ENCODE measurements around the gene PXT1.
A peak's percentile ranks its signal among the peaks of the same experiment; 100 is the strongest.

The PXT1 gene

DNA sequence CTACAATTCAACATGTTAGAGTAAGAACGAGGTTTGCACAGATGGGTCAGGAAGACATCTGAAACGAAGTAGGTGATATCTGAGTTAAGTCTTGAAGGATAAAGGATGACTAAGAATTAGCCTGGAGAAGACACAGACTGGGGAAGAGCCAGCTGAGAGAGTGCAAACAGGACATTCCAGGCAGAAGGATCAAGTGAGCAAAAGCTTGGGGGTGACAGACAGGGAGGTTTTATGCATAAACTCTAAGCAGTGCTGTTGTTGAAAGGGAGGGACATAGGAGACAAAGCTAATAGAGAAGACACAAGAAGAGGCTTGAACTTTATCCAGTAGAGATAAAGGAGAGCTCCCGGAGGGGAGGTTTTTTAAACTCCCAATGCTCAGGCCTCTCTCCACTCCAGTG is 40.2 kb downstream of the PXT1 start:
- H3K27ac ChIP-seq: no peak overlapping the region
- H3K4me3 ChIP-seq: no peak overlapping the region

DNA sequence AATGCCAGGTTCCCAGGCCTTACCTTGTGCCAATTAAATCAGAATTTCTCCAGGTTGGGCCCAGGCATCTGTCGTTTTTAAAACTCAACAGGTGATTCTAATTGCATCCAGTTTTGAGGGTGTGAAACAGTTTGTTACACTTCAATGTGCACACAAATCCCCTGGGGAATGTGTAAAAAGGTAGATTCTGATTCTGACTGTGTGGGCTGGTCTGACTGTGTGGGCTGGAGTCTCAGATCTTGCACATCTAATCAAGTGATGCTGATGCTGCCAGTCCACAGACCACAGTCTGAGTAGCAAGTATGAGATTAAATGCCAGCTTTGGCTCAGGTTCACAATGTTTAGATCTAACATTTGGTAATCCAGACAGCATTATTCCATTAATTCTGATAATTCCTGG is 42.7 kb downstream of the PXT1 start:
- H3K4me3 ChIP-seq: no peak overlapping the region

GRCh38 chr6:36392621-36393020 is 50.0 kb downstream of the PXT1 start:
- H3K4me3 ChIP-seq: no peak overlapping the region

More for the DNA sequence above, 42.7 kb downstream of the PXT1 start:
- H3K27ac ChIP-seq: no peak overlapping the region

DNA sequence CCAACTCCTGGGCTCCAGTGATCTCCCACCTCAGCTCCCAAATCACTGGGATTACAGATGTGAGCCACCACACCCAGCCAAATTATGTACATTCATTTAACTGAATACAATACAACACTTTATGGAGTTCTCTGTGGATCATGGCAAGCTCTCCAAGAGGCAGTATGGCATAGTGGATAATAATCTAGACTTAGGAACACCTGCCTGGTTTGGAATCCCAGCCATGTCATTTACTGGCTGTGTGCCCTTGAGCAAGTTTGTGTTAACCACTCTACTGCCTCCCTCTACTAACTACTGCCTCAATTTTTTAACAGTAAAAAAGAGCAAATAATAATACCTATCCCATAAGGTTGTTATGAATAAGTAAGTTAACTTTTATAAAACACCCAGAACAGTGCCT is 53.3 kb downstream of the PXT1 start:
- H3K4me3 ChIP-seq: no peak overlapping the region

More at GRCh38 chr6:36392621-36393020, 50.0 kb downstream of the PXT1 start:
- H3K27ac ChIP-seq: no peak overlapping the region

DNA sequence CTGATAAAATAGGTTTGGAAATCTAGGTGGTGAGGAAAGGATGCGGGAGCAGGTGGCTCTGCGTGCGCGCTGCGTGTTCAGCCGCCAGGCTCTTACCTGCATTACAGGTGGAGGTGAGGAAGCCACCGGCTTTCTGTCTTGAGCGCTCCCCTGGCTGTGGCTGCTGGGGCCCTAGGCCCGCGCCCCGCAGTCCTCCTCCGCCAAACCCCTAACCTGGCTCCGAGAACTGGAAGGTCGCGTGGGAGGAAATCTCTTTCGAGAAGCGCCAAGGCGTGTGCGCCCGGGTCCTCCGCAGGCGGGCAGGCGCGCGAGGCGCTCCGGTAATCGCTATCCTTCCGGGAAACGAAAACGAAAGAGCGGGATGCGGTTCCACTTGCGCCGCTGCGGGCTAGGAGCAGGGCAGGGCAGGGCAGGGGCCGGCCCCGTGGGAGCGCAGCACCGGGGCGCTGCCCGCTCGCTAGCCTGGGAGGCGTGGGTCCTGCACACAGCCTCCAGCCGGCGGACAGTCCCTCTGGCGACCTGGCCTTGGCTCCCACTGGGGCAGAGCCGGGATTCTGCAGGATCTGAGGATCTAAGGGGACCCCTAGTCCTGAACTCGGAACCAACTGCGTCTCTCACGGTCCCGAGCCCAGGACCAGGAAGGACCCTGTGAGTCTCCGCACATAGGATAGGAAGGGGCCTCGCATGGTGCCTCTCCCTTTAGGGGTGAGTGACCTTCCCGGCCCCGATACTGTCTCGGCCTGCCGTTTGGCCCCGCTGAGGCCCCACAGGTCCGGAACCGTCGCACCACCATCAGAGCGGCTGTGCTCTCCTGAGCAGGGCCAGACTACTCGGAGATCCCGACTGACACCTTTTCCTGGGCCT is 55.0 kb downstream of the PXT1 start, which contains the start of gene ETV7:
ETV7 (minus strand) TSS at position 230 of the 864 bp plus-strand sequence; CDS start at position 102, 128 bp downstream.
- peak within 1 kb of the TSS in 20 of 21 experiments; percentile 0 to 86 (median 75) for H3K27ac ChIP-seq
- peak within 1 kb of the TSS; percentile 38 to 63 (median 59) for H3K4me3 ChIP-seq

More for the DNA sequence above, 53.3 kb downstream of the PXT1 start:
- H3K27ac ChIP-seq: no peak overlapping the region

DNA sequence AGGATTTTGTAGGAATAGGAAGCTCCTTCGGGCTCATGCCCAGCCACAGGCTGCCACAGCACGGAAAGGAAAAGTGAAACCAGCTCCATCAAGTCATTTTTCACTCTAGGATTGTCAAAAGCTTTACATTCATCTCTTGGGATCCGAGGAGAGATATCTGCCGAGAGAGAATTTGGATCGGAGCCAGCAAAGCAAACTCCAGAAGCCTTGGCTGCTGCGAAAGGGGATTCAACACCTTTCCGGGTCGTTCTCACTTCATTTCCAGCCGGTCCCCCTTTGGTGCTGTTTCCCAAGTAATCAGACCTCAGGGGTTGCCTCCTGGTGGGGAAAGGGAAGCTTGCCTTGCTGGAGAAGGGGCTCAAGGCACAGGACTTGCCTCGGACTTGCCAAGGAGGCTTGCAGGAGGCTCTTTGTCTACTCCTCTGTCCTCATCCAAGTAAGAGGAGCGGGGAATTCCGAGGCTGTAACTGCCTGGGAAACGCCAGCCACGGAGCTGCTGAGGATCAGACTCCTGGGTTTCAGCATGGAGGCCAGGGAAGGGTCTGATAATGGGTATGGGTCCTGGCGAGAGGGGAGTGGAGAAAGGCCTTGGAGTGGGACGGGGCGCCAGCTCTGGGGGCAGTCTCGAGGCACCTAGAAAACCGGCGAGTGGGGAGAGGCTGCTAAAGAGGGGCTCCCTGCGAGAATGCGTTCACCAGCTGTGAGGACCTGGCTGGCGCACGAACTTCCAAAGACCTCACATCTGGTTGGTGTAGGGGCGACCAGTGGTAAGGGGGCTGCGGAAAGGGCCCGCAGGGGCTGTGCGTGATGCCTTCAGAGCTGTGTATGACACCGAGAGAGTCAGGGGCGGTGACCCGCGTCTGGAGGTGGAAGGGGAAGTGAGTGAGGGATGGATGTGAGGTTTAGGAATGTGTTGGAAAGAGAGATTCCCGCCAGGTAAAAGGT is 55.9 kb downstream of the PXT1 start:
- Histone ChIP-seq H3K4me3 (peak overlapping the region; percentile 38 to 63 (median 59)), H3K27ac (peak overlapping the region in 20 of 21 experiments; percentile 0 to 86 (median 75))

- Histone ChIP-seq H3K27ac (peak overlapping the region in 1 of 21 experiments; percentile 39), H3K4me3 (no peak overlapping the region)
Observed at GRCh38 chr6:36384095-36384494, 58.6 kb downstream of the PXT1 start.

DNA sequence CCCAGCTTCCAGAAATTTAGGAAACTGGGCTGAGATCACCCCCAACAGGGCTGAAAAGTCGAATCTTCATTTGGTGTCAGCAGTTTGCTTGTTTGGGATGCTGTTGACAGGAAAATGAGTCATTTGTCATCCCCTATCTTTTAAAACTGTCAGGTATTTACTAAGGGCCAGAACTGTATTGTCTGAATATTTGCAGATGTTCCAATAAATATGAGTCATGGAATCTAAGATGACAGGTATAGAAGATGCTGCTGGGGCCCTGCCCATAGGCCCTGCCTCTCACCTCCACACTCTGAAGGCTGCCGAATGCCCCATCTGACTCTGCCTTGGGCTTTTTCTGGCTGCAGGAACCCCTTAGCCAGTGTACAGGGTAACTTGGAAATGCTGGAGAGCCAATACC is 59.0 kb downstream of the PXT1 start:
- H3K4me3 ChIP-seq: no peak overlapping the region
- peak overlapping the region in 2 of 21 experiments; percentile 18 to 39 for H3K27ac ChIP-seq

DNA sequence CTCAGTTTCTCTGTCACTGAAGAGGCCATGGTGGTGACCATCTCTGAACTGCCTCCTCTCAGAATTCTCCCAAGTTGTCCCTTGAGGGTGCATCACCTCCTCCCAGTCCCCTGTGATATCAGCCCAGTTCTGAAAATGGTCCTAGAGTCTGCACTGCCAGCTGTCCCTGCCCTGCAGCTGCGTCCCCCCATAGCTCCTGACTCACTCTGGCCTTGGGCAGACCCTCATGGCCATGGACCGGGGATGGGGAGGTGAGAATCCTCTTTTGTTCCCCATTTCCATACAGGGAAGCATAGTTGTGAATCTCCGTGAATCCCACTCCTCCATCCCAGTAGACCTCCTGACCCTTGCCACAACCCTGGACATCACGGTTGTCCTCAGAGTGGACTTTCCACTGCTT is 59.7 kb downstream of the PXT1 start:
- Histone ChIP-seq H3K4me3 (no peak overlapping the region), H3K27ac (peak overlapping the region in 1 of 21 experiments; percentile 18)

- no peak overlapping the region for H3K4me3 ChIP-seq
- no peak overlapping the region for H3K27ac ChIP-seq
Observed at GRCh38 chr6:36381502-36382389, 60.9 kb downstream of the PXT1 start.

- Histone ChIP-seq H3K27ac (no peak overlapping the region), H3K4me3 (no peak overlapping the region)
Observed at GRCh38 chr6:36380166-36380565, 62.5 kb downstream of the PXT1 start.

- H3K27ac ChIP-seq: peak overlapping the region in 1 of 21 experiments; percentile 10
- no peak overlapping the region for H3K4me3 ChIP-seq
Observed at GRCh38 chr6:36378936-36379335, 63.7 kb downstream of the PXT1 start.

- Histone ChIP-seq H3K4me3 (no peak overlapping the region), H3K27ac (peak overlapping the region in 1 of 21 experiments; percentile 10)
Observed at GRCh38 chr6:36378243-36378920, 64.3 kb downstream of the PXT1 start.

GRCh38 chr6:36377594-36377993 is 65.1 kb downstream of the PXT1 start:
- no peak overlapping the region for H3K4me3 ChIP-seq
- H3K27ac ChIP-seq: peak overlapping the region in 3 of 21 experiments; percentile 21 to 27 (median 26)

GRCh38 chr6:36376742-36377141 is 65.9 kb downstream of the PXT1 start:
- peak overlapping the region in 2 of 21 experiments; percentile 1 to 27 for H3K27ac ChIP-seq
- no peak overlapping the region for H3K4me3 ChIP-seq

- Histone ChIP-seq H3K27ac (no peak overlapping the region), H3K4me3 (no peak overlapping the region)
Observed at GRCh38 chr6:36376183-36376582, 66.5 kb downstream of the PXT1 start.

- no peak overlapping the region for H3K27ac ChIP-seq
- H3K4me3 ChIP-seq: no peak overlapping the region
Observed at GRCh38 chr6:36375644-36376155, 67.0 kb downstream of the PXT1 start.

DNA sequence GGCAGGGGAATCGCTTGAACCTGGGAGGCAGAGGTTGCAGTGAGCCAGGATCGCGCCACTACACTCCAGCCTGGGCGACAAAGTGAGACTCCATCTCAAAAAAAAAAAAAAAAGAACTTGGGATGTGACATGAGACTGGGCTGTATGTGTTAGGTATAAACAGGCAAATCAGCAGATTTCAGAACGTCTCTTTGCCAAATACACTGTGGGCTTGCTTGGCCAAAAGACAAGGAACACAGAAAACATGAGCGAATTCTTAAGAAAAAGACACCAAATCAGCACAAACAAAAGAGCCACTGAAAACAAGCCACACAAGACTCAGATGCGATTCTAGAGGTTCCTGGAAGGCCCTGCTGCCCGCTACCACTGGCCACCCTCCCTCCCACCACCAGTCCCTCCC is 67.7 kb downstream of the PXT1 start:
- H3K27ac ChIP-seq: no peak overlapping the region
- no peak overlapping the region for H3K4me3 ChIP-seq

Data from skin epidermis (tissue), 12 donors.